A673 (cell line): ENCODE results near the gene ZGLP1. TPM values are rescaled to one million over a fixed set of nuclear protein-coding genes. Genes with fewer than 3 reads are reported as not detected.

Source experiments
- BruUV-seq: library from RNA; stranded (reverse); fragments of 400-500 nt; replicated peaks from 2 replicates; lab custom pipeline; 2021; lab: Mats Ljungman, UMichigan
- CTCF ChIA-PET: fragments of 300-600 bp; sonication (Branson Sonifier 250); formaldehyde crosslinking; loops from one replicate; lab custom pipeline; 2022; ENCODE audit warnings: antibody characterized with exemption; lab: Charles Lee
- POLR2A ChIA-PET: fragments of 300-600 bp; sonication (Branson Sonifier 250); formaldehyde crosslinking; loops from one replicate; lab custom pipeline; 2022; ENCODE audit warnings: antibody characterized with exemption; ENCODE audit not compliant: low non-redundant PET; lab: Charles Lee
- DNase-seq: peaks from one replicate; pipeline ENCODE4 v3.0.0-alpha.2; 2015; ENCODE audit warnings: low spot score
- H3K27ac ChIP-seq: fragments of 200-600 bp; sonication (generic); 2 replicates; pipeline ENCODE4 v1.5.1; 2016; ENCODE audit warnings: mixed run types, low read depth, mild to moderate bottlenecking, mixed read lengths, antibody characterized with exemption, low read length; ENCODE audit not compliant: poor library complexity, severe bottlenecking
- H3K27me3 ChIP-seq: fragments of 200-600 bp; sonication (generic); replicated peaks from 2 replicates; pipeline ENCODE4 v1.6.1; 2017; ENCODE audit warnings: mixed run types, low read depth, mild to moderate bottlenecking, mixed read lengths, antibody characterized with exemption, low read length; ENCODE audit not compliant: insufficient read depth, poor library complexity
- H3K36me3 ChIP-seq: fragments of 200-600 bp; sonication (generic); 2 replicates; pipeline ENCODE4 v1.6.1; 2016; ENCODE audit warnings: mixed run types, mild to moderate bottlenecking, mixed read lengths, antibody characterized with exemption, low read length; ENCODE audit not compliant: insufficient read depth, poor library complexity, severe bottlenecking
- H3K4me1 ChIP-seq: fragments of 200-600 bp; sonication (generic); 2 replicates; pipeline ENCODE4 v1.6.1; 2017; ENCODE audit warnings: mixed run types, mild to moderate bottlenecking, mixed read lengths, antibody characterized with exemption, low read length; ENCODE audit not compliant: insufficient read depth, poor library complexity, severe bottlenecking
- H3K4me3 ChIP-seq: fragments of 200-600 bp; sonication (generic); 2 replicates; pipeline ENCODE4 v1.5.1; 2016; ENCODE audit warnings: low read depth, mixed run types, mild to moderate bottlenecking, mixed read lengths, low read length; ENCODE audit not compliant: poor library complexity, severe bottlenecking
- H3K9me3 ChIP-seq: fragments of 200-600 bp; sonication (generic); 2 replicates; pipeline ENCODE4 v1.6.1; 2016; ENCODE audit warnings: mixed run types, low read depth, mild to moderate bottlenecking, mixed read lengths, antibody characterized with exemption, low read length; ENCODE audit not compliant: poor library complexity, severe bottlenecking
- EZH2 ChIP-seq: fragments of 200-600 bp; sonication (generic); IDR thresholded peaks from 2 replicates; pipeline ENCODE4 v1.6.1; 2017; ENCODE audit warnings: borderline replicate concordance, low read depth, mild to moderate bottlenecking, mixed read lengths, antibody characterized with exemption, low read length; ENCODE audit not compliant: poor library complexity, severe bottlenecking
- intact Hi-C: fragments of 100-400 bp; cut with micrococcal nuclease; formaldehyde crosslinking; loops from one replicate; pipeline ENCODE4 v1.10.0; 2022; ENCODE audit not compliant: unreplicated experiment
- total RNA-seq: library from RNA; stranded (reverse); gene quantifications from 2 replicates; pipeline ENCODE4 v1.2.3, GENCODE V29; 2021
- TF ChIP-seq, protein P1 (sequence below): fragments of 300-800, 200-600 bp; sonication (generic); conservative IDR thresholded peaks from 2 replicates; pipeline ENCODE4 v1.5.1; 2017; ENCODE audit warnings: low read depth, mild to moderate bottlenecking, antibody characterized with exemption, low read length, moderate library complexity, mixed read lengths

Gene ZGLP1
- total RNA-seq, 1 experiment from 2014 or later, result 7.2 TPM

- DNase-seq, result peak; percentile 66
- ChIA-PET CTCF (interaction anchor here (1.6 to 3.1 kb wide), 2 partner anchors 22 to 32 kb away, joined by 6 to 15 read pairs; no protein-coding TSS in a partner anchor), POLR2A (interaction anchor here (0.6 kb wide), 1 partner anchor 85 kb away, joined by 4 read pairs; no protein-coding TSS in a partner anchor)
- Histone ChIP-seq H3K4me3 (peak overlapping the region; percentile 47), H3K9me3 (no peaks in the 10 kb centered on the region), H3K27ac (no peak overlapping the region), H3K4me1 (peaks cover 61% of the 10 kb centered on the region), H3K27me3 (peaks cover 36% of the 10 kb centered on the region), H3K36me3 (no peaks in the 10 kb centered on the region)
- TF ChIP-seq EZH2, result no peak
- TF ChIP-seq, protein P1, sequence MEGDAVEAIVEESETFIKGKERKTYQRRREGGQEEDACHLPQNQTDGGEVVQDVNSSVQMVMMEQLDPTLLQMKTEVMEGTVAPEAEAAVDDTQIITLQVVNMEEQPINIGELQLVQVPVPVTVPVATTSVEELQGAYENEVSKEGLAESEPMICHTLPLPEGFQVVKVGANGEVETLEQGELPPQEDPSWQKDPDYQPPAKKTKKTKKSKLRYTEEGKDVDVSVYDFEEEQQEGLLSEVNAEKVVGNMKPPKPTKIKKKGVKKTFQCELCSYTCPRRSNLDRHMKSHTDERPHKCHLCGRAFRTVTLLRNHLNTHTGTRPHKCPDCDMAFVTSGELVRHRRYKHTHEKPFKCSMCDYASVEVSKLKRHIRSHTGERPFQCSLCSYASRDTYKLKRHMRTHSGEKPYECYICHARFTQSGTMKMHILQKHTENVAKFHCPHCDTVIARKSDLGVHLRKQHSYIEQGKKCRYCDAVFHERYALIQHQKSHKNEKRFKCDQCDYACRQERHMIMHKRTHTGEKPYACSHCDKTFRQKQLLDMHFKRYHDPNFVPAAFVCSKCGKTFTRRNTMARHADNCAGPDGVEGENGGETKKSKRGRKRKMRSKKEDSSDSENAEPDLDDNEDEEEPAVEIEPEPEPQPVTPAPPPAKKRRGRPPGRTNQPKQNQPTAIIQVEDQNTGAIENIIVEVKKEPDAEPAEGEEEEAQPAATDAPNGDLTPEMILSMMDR, result no peak
- intact Hi-C loops, result no loop called here
- no TSS peak for BruUV-seq
These were observed 18.6 kb downstream of the ZGLP1 start for GRCh38 chr19:10290876-10291553.

GRCh38 chr19:10290357-10290875, 19.2 kb downstream of the ZGLP1 start:
- H3K4me1 ChIP-seq, result peaks cover 60% of the 10 kb centered on the region
- intact Hi-C loops, result no loop called here
- H3K4me3 ChIP-seq, result peak overlapping the region; percentile 47
- POLR2A ChIA-PET, result no interaction called here
- H3K27me3 ChIP-seq, result peaks cover 30% of the 10 kb centered on the region
- BruUV-seq, result no TSS peak
- peak; percentile 41 for DNase-seq
- peak overlapping the region; percentile 15 for H3K27ac ChIP-seq
- H3K9me3 ChIP-seq, result no peaks in the 10 kb centered on the region
- no peaks in the 10 kb centered on the region for H3K36me3 ChIP-seq
- CTCF ChIA-PET, result interaction anchor here (0.6 to 3.1 kb wide), 3 partner anchors 21 to 89 kb away, joined by 5 to 15 read pairs (median 6); no protein-coding TSS in a partner anchor
- no peak for TF ChIP-seq EZH2
- TF ChIP-seq, protein P1, result no peak

DNA sequence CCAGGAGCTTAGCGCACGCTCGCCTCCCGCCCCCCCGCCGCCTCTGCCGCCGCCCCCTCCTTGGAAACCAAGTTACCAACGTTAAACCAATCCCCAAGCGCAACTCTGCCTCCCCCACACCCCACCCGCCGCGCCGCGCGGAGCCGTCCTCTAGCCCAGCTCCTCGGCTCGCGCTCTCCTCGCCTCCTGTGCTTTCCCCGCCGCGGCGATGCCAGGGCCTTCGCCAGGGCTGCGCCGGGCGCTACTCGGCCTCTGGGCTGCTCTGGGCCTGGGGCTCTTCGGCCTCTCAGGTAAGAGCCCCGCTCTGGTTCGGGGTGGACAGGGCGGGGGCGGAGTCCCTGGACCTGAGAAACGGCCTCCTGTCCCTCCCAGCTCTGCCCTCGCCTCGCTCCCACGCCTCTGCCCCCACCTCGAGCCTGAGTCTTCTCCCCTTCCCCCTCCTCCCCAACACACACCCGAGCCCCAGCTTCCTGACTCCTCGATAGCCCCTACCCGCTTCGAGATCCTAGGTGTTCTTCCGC, 19.7 kb downstream of the ZGLP1 start, which contains the start of gene ICAM5:
ICAM5 (plus strand) TSS at position 117 of the 521 bp plus-strand sequence; CDS start at position 209, 92 bp downstream.
- H3K4me3 ChIP-seq, result peak within 1 kb of the TSS; percentile 47
- BruUV-seq, result no TSS peak
- H3K9me3 ChIP-seq, result no peaks in the 10 kb centered on the region
- H3K27ac ChIP-seq, result peak within 1 kb of the TSS; percentile 44
- TF ChIP-seq, protein P1, result no peak
- no peak for TF ChIP-seq EZH2
- peaks cover 25% of the 10 kb centered on the region for H3K27me3 ChIP-seq
- ChIA-PET CTCF (interaction anchor here (0.6 to 3.1 kb wide), 8 partner anchors 20 to 1775 kb away, joined by 3 to 15 read pairs (median 5); no protein-coding TSS in a partner anchor), POLR2A (interaction anchor here (0.5 to 0.7 kb wide), 2 partner anchors 22 to 130 kb away, joined by 4 read pairs; partner anchors contain the start of gene PDE4A)
- intact Hi-C loops, result loop anchor here (2.0 kb wide), 1 partner anchor 43 kb away; the partner anchor contains the start of gene RAVER1
- H3K36me3 ChIP-seq, result no peaks in the 10 kb centered on the region
- peak; percentile 75 for DNase-seq
- peaks cover 56% of the 10 kb centered on the region for H3K4me1 ChIP-seq
